KBM-7 (cell line): ENCODE data around the gene ATP1B3.
A peak's percentile ranks its signal among the peaks of the same experiment; 100 is the strongest.
"Not testable (repeated sequence)": the region's sequence is repeated elsewhere in the genome, so short reads cannot be mapped to it uniquely, and the experiment has no call there.

Experiments used
- DNase-seq: peaks from one replicate; pipeline ENCODE4 v3.0.0-alpha.2; 2015
- in situ Hi-C: fragments of 300-500 bp; cut with MboI; formaldehyde crosslinking; loops from 2 replicates; pipeline ENCODE4 v1.14.3; 2020; ENCODE audit warnings: low sequenced_read_pairs, low pct_unique_long_range_greater_than_20kb, mixed read lengths

The ATP1B3 gene

GRCh38 chr3:141876381-141876890 is at the start of gene ATP1B3:
Gene ATP1B3, plus strand, starts transcription at chr3:141876643. Its CDS starts 159 bp downstream, at chr3:141876802.
- in situ Hi-C loops: no loop called here
- peak; percentile 76 for DNase-seq

- no peak for DNase-seq
- in situ Hi-C loops: no loop called here
These were observed 48.0 kb upstream of the ATP1B3 start for GRCh38 chr3:141828487-141828886.

GRCh38 chr3:141828890-141829289 is 47.6 kb upstream of the ATP1B3 start:
- DNase-seq: no peak
- in situ Hi-C loops: no loop called here

GRCh38 chr3:141830508-141830907 is 45.9 kb upstream of the ATP1B3 start:
- no peak for DNase-seq
- in situ Hi-C loops: no loop called here

- DNase-seq: no peak
- in situ Hi-C loops: no loop called here
These were observed 42.2 kb upstream of the ATP1B3 start for GRCh38 chr3:141834292-141834691.

GRCh38 chr3:141835557-141836229 is 40.8 kb upstream of the ATP1B3 start:
- in situ Hi-C loops: no loop called here
- no peak for DNase-seq

- DNase-seq: no peak
- in situ Hi-C loops: no loop called here
These were observed 37.1 kb upstream of the ATP1B3 start for GRCh38 chr3:141839389-141839788.

GRCh38 chr3:141840737-141841544 is 35.5 kb upstream of the ATP1B3 start:
- no peak for DNase-seq
- in situ Hi-C loops: no loop called here

GRCh38 chr3:141844108-141844507 is 32.3 kb upstream of the ATP1B3 start:
- in situ Hi-C loops: no loop called here
- no peak for DNase-seq

- DNase-seq: no peak
- in situ Hi-C loops: no loop called here
These were observed 31.6 kb upstream of the ATP1B3 start for GRCh38 chr3:141844812-141845211.

- in situ Hi-C loops: no loop called here
- no peak for DNase-seq
These were observed 30.9 kb upstream of the ATP1B3 start for GRCh38 chr3:141845407-141846049.

- in situ Hi-C loops: no loop called here
- DNase-seq: no peak
These were observed 30.4 kb upstream of the ATP1B3 start for GRCh38 chr3:141846050-141846433.

GRCh38 chr3:141848159-141848748 is 28.2 kb upstream of the ATP1B3 start:
- DNase-seq, in situ Hi-C loops: not testable (repeated sequence)

- no peak for DNase-seq
- in situ Hi-C loops: no loop called here
These were observed 27.2 kb upstream of the ATP1B3 start for GRCh38 chr3:141849056-141849815.

- in situ Hi-C loops: no loop called here
- no peak for DNase-seq
These were observed 25.0 kb upstream of the ATP1B3 start for GRCh38 chr3:141851411-141851810.

GRCh38 chr3:141853081-141853601 is 23.3 kb upstream of the ATP1B3 start:
- peak; percentile 27 for DNase-seq
- in situ Hi-C loops: no loop called here

GRCh38 chr3:141853629-141854168 is 22.7 kb upstream of the ATP1B3 start:
- DNase-seq: no peak
- in situ Hi-C loops: no loop called here

- in situ Hi-C loops: no loop called here
- DNase-seq: no peak
These were observed 21.8 kb upstream of the ATP1B3 start for GRCh38 chr3:141854599-141854998.
